GM21529 (cell line): Measurements from ENCODE around the gene RELL2.

Experiments
- ATAC-seq: cut with Tn5 transposase; IDR thresholded peaks from one replicate; pipeline ENCODE4 v1.9.1; 2021; ENCODE audit not compliant: unreplicated experiment

The RELL2 gene

GRCh38 chr5:141649056-141649688 is 12.4 kb downstream of the RELL2 start:
- ATAC-seq: no peak

GRCh38 chr5:141649972-141650371 is 13.2 kb downstream of the RELL2 start:
- ATAC-seq: no peak

- peak; percentile 95 for ATAC-seq
Observed at GRCh38 chr5:141650851-141651727, 14.3 kb downstream of the RELL2 start, which contains the start of gene FCHSD1. FCHSD1 (minus strand) TSS chr5:141651418; CDS start chr5:141651368, 50 bp downstream.

GRCh38 chr5:141651728-141652105 is 14.9 kb downstream of the RELL2 start:
- ATAC-seq: no peak

- ATAC-seq: no peak
Observed at GRCh38 chr5:141654298-141654697, 17.5 kb downstream of the RELL2 start.

GRCh38 chr5:141655020-141655419 is 18.2 kb downstream of the RELL2 start:
- no peak for ATAC-seq

GRCh38 chr5:141656396-141656795 is 19.6 kb downstream of the RELL2 start:
- ATAC-seq: no peak

GRCh38 chr5:141657404-141657803 is 20.6 kb downstream of the RELL2 start:
- ATAC-seq: no peak

- peak; percentile 69 for ATAC-seq
Observed at GRCh38 chr5:141657937-141658545, 21.2 kb downstream of the RELL2 start.

GRCh38 chr5:141662028-141662427 is 25.2 kb downstream of the RELL2 start:
- no peak for ATAC-seq

GRCh38 chr5:141663506-141663905 is 26.7 kb downstream of the RELL2 start:
- no peak for ATAC-seq

GRCh38 chr5:141664733-141665461 is 28.1 kb downstream of the RELL2 start:
- ATAC-seq: peak; percentile 98

- no peak for ATAC-seq
Observed at GRCh38 chr5:141665995-141666940, 29.5 kb downstream of the RELL2 start.

GRCh38 chr5:141668601-141669265 is 31.9 kb downstream of the RELL2 start:
- ATAC-seq: no peak

GRCh38 chr5:141669520-141669919 is 32.7 kb downstream of the RELL2 start:
- no peak for ATAC-seq

- ATAC-seq: no peak
Observed at GRCh38 chr5:141672071-141672840, 35.5 kb downstream of the RELL2 start.

- ATAC-seq: no peak
Observed at GRCh38 chr5:141672841-141673813, 36.3 kb downstream of the RELL2 start.

GRCh38 chr5:141674747-141675146 is 38.0 kb downstream of the RELL2 start:
- no peak for ATAC-seq
